IPS-NIHi7 (cell line): ENCODE data around the gene EHBP1.
"Not testable (repeated sequence)": the region's sequence is repeated elsewhere in the genome, so short reads cannot be mapped to it uniquely, and the experiment has no call there.

ENCODE experiments used
- DNase-seq: peaks from one replicate; pipeline ENCODE4 v3.0.0; 2012; ENCODE audit warnings: mixed read lengths; ENCODE audit errors: extremely low spot score

EHBP1 gene

DNA sequence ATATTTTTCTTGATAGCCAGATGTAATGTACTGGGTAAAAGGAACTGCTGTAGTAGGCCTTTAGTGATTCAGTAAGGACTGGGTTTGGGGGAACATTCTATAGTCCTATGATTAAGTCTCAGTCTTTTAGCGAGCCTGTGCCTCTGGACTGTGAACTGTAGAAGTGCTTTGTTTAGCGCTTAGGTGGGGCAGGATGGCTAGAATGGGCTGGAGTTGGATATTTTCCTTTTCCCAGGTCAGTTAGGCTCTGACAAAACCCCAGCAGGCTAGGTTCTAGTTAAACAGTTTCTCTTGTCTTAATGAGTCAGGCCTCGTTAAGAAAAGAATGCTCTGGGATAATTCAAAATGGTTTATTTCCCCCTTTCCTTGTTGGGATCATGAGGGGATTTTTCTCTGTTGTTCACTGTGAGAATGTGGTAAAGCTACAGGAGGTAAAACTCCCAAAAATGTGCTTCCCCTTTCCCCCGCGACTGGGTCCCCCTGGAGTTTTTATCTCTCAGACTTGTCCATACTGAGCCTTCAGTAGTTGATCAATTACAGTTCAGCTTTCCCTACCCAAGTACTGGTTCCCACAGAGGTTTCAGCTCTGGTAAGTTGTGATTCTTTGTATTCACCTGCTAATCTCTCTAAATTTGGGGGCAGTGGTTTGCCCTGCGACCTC, 31.5 kb downstream of the EHBP1 start:
- no peak for DNase-seq

DNA sequence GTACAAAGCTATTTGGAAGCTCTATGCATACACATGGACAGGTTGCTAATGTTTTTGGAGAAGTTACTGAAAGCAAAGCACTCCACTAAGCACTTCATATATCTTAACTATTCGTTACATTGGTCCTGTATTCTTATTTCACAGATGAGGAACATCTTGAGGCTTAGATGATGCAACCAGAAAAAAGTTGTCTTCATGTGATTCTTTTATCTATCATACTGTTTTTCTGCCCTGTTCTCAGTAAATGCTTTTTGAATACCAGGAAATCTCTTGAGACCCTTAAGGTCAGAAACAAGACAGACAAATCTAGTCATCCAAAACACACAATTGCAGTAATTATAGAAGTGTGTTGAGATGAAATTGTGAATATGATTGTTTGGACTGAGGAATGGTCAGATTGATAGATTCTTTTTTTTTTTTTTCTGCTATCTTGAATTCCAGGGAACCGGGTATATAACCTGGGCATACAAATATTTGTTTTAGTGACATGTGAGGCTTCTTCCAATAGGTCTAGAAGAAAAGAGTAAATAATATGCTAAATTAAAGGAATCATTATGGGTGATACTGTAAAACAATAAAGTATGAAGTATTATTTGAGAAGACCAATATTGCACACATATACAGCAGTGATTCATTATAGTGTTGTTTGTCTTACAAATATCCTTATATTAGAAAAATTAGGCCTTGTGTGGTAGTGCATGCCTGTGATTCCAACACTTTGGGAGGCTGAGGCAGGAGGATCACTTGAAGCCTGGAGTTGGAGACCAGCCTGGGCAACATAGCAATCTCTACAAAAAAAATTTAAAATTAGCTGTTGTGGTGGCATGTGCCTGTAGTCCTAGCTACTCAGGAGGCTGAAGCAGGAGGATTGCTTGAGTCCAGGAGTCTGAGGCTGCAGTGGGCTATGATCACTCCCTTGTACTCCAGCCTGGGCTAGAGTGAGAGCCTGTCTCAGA, 33.7 kb downstream of the EHBP1 start:
- DNase-seq, result no peak

DNA sequence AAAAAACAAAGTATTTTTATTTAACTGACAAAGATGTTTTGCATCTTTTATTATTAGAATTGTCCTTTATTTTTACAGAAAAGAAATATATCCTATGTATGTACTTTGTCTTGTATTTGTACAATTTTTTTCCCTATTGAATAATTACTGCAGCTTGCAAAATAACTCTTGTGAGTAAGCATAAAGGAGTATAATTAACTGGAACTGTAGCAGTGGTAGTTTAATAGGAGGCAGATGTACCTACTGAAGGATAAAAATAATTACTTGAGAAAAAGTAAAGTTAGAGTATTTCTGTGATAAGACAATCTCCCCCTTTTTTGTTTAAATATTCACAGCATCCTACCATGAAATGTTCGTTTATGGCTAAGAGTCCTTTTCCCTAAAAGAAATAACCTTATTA, 34.7 kb downstream of the EHBP1 start:
- DNase-seq, result no peak

DNA sequence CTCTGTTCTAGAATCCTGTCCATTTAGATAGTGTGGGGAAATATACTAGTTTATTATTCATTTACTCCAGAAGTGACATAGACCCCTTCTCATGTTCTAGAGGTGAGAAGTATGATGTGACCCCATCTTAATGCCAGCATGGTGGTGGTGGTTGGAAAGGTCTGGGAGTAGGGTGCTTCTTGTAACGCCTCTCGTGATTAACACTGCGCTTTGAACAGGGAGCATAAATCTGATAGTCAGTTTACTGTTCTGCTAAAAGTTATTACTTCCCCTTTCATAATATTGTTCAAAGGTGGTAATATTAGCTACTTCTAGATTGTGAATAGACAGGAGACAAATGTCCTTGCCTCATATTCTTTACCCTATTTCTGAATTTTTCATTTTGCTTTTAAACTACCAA, 35.6 kb downstream of the EHBP1 start:
- no peak for DNase-seq

DNA sequence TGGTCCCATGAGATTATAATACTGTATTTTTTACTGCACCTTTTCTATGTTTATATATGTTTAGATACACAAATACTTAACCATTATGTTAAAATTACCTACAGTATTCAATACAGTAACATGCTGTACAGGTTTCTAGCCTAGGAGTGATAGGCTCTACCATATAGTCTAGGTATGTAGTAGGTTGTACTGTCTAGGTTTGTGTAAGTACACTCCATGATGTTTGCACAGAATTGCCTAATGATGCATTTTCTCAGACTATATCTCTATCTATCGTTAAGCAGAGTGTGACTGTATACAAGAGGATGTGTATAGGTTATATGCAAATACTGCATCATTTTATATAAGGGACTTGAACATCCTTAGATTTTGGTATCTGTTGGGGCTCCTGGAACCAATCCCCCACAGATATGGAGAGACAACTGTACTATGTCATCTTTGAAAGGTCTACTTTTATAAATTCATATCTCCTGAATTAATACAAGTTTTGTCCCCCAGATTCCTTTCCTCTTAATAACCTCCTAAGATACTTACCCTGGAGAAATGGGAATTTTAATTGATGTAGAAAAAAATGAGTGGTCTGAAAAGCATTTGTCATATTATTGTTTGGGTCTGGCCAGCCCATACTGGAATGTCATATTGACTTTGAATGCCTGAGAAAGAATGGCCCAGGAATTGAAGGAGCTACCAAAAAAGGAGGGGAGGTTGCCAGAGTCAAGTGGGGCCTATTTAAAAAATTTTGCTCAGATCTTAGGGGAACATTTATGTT, 36.6 kb downstream of the EHBP1 start:
- DNase-seq, result no peak

DNA sequence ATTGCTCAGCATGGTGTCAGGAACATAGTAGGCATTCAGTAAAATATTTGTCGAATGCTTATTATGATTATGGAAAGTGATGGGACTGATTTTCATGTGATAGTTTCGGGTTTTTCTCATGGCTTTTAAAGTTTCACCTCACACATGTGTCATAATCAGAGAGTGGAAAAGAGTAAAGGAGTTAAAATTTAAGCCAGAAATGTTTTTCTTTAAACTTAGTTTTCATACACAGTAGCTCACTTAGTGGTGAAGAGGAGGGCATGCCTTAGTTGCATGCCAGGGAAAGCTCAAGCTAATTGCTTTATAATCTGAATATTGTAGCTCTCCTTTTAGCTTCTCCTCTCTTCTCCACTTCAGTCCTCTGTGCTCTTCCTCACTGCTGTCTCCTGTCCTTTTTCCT, 38.0 kb downstream of the EHBP1 start:
- DNase-seq, result no peak

DNA sequence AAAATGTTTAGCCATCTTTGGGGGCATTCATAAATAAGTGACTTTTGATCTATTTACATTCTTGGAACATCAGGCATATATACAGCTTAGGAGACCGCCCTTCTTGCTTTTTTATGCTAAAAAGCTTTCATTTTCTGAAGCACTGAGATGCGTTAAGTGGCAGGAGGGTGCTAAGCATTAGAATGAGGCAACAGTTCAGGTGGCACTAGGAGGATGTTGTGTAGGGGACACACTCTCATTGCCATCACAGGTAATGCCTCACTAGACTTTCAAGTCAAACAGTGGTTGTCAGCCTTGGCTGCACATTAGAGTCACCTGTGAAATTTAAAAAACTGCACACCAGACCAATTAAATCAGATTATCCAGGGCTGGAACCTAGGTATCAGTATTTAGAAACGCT, 39.1 kb downstream of the EHBP1 start:
- no peak for DNase-seq

DNA sequence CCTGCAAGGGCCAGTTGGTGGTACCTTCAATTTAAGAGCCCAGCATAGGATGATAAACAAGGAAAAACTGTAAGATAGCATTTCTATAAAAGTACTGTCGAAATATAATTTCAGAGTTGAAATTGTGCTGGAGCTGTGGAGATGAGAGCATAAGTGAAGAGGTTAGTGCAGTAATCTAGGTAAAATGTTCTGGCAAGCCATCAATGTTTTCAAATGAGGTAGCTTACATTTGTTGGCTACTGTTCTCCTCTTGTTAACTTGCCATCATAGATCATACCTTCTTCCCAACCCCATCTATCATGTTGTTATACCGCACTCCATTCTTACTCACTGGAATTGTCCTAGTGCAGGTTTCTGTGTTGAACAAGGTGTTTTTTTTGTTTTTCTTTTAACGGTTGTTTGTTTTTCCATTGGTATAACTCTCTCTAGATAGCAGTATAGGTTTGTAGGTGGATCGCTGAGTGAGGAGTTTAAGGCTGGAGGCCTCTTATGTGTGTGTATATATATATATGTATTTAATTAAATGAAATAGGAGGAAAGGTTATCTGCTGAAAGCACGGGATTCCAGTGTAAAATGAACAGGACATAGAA, 40.5 kb downstream of the EHBP1 start:
- DNase-seq, result no peak

DNA sequence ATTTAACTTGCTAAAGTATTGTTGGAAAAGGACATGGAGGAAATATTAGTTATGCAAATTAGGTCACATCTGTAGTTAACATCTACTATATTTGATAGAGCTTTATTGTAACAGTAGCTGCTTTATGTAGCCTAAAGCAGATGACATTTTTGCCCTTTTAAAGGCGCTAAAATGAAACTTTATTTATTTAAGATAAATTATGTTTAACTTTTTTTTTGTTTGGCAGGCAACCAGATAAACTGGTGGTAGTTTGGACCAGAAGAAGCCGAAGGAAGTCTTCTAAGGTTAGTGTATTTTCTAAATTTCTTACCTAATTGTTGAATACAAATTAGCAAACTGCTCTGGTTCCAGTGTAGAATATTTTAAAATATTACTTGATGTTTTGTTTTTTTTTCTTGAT, 41.7 kb downstream of the EHBP1 start:
- DNase-seq, result no peak

DNA sequence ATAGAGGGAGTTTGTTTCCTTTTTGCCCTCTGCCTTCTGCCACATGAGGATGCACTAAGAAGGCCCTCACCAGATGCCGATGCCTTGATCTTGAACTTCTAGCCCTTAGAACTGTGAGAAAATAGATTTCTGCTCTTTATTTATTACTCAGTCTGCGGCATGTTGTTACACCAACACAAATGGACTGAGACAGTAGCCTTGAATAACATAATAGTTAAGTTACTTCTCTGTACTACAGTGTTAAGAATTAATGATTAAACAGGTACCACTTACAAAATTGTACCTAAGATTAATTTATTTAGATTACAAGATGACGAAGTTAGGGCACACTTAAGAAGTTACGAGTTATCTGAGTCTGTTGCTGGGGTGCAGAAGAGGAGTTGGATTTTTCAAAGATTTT, 42.4 kb downstream of the EHBP1 start:
- no peak for DNase-seq

DNA sequence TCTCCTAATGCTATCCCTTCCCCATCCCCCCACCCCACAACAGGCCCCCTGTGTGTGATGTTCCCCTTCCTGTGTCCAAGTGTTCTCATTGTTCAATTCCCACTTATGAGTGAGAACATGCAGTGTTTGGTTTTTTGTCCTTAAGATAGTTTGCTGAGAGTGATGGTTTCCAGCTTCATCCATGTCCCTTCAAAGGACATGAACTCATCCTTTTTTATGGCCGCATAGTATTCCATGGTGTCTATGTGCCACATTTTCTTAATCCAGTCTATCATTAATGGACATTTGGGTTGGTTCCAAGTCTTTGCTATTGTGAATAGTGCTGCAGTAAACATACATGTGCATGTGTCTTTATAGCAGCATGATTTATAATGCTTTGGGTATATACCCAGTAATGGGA, 43.6 kb downstream of the EHBP1 start:
- not testable (repeated sequence) for DNase-seq

DNA sequence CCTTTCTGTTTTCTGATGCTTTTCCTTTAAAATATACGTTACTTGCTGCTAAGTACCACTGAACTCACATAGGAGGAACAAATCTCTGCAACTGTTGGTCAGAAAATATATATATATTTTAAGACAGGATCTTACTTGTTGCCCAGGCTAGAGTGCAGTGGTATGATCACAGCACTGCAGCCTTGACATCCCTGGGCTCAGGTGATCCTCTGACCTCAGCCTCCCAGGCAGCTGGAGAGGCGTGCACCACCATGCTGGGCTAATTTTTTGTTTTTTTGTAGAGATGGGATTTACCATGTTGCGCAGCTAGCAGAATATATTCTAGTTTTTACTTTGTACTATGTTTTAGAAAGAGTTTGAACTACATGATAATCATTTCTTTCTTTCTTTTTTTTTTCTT, 51.5 kb downstream of the EHBP1 start:
- DNase-seq, result no peak

DNA sequence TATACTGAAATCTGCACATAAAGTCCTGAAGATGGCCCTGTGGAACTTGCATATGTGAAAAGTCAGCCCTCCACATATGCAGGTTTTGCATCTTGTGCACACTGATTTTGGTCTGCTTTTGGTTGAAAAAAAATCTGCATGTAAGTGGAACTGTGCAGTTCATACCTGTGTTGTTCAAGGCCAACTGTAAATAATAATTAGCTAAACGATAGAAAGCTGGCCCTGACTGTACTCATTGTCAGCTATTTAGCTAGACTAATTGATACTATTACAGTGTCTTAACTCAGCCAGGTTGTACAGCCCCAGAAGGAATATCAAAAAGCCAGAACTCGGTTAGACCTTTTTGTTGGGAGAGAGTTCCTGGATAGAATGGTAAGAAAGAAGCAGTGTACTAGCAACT, 54.5 kb downstream of the EHBP1 start:
- DNase-seq, result no peak

DNA sequence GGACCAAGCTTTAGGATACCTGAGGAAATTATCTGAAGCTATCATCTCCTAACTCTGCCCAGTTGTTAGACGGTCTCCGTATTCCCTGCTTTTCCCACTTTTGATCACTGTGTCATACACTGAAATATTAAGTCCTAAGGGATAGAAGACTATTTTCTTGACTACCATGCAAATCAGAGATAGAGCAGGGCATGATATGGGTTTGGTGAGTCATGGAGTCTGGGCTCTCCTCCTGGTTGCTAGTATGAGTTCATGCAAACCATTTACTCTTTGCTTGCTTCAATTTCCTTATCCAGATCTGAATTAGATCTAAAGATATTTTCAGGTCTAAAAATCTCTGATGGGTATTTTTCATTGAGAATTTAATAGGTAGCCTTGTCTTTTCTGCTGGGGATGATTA, 55.0 kb downstream of the EHBP1 start:
- no peak for DNase-seq

DNA sequence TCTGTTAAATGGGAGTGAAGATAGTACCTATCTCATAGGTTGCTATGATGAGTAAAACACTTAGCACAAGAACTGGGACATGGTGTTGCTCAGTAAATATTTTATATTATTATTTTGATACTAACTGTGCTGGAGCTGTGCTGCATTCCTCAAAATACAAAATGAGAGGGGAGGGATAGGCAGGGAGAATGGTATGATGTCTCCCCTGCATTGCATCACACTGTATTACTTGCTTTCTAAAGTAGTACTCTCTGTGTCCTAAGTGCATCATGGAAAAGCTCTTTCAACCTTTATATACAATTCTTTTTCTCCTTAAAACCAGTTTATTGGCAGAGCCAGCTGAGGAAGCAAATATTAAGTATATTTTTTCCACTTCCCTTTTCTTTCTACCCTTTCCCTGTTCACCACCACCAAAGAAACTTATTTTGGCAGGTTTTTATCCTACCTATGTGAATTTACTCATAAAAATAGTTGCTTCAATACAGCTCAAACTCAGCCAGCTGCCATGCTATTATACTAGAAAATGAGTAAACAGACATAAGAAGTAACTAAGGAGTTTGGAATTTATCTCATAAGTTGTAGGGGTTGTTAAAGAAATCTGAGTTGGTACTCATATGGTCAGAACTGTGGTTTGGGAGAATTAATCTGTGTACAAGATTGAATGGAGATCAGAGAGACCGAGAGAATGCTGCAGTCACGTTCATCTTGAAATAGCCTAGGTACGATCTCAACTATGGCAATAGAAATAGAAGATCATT, 60.3 kb downstream of the EHBP1 start:
- DNase-seq, result no peak

DNA sequence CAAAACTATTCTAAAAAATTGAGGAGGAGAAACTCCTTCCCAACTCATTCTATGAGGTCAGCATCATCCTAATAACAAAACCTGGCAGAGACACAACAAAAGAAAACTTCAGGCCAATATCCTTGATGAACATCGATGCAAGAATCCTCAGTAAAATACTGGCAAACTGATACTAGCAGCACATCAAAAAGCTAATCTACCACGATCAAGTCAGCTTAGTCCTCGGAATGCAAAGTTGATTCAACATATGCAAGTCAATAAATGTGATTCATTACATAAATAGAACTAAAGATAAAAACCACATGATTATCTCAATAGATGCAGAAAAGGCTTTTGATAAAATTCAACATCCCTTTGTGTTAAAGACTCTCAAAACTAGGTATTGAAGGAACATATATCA, 63.1 kb downstream of the EHBP1 start:
- DNase-seq, result no peak

DNA sequence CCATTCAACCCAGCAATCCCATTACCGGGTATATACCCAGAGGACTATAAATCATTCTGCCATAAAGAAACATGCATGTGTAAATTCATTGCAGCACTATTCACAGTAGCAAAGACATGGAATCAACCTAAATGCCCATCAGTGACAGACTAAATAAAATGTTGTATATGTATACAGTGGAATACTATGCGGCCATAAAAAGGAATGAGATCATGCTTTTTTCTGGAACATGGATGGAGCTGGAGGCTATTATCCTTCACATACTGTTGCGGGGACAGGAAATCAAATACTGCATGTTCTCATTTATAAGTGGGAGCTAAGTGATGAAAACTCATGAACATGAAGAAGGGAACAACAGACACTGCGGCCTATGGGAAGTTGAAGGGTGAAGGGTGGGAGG, 65.1 kb downstream of the EHBP1 start:
- no peak for DNase-seq

DNA sequence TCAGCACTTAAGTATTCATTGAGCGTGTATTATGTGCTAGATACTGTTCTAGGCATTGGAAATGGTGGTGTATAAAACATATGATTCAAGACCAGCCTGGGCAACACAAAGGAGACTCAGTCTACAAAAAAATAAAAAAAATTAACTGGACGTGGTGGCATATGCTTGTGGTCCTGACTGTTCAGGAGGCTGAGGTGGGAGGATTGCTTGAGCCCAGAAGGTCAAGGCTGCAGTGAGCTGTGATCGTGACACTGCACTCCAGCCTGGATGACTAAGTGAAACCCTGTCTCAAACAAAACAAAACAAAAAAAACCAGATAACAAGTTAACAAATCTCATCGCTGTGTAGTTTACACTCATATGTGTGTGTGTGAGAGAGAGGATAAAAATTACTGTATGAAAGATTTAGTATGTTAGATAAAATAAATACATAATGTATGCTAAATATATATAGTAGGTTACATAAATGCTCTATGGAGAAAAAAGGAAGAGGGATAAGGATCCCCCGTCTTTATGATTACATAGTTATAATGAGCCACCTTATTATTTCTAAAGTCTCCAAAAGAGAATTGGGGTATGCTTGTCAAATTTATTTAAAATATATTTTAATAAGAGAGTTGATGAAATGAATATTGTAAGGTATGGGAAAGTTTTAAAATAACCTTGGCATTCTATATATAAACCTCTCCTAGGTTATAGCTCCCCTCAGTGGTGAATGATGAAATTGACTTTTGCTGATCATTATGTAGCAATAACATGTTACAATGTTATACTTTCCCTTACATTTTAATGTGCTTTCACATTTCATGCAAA, 69.2 kb downstream of the EHBP1 start:
- no peak for DNase-seq

DNA sequence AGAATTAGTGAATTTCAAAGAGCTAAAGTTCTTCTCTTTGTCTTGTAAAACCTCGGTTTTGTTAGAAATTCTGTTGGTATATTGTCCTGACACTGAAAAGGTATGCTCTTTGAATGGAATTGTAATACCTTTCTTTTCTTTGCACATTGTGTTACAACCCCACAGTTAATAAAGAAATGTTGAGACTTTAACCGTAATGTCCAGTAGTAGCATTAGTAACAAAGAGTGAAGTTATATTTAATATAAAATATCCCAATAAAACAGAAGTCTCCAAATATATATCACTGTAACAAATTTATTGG, 69.8 kb downstream of the EHBP1 start:
- DNase-seq, result no peak

DNA sequence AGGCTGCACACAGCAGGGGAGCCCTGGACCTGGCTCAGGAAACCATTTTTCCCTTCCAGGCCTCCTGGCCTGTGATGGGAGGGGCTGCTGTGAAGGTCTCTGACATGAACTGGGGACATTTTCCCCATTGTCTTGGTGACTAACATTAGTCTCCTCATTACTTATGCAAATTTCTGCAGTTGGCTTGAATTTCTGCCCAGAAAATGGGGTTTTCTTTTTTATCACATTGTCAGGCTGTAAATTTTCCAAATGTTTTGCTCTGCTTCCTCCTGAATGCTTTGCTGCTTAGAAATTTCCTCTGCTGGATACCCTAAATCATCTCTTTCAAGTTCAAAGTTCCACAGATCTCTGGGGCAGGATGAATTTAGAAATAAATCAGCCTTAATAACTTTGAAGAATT, 78.2 kb downstream of the EHBP1 start:
- no peak for DNase-seq

DNA sequence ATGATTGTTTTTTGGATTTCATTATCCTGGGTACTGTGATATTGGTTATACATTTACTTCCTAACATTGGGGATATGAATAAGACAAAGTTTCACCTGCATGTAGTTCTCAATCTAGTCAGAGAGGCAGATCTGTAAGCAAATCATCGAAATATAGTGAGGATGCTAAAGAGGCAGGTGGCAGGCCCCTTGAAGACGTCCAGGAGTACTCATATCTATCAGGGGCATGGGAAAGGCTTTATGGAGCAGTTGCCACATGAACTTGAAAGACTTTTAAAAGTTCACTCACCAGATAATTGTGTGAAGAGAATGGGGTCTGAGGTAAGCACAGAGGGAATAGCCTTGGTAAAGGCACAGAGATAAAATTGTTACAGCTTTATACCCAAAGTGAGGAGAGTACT, 78.8 kb downstream of the EHBP1 start:
- no peak for DNase-seq
